Mammary microvascular endothelial cell (primary cell): Measurements from ENCODE around the gene FAM120AOS. TPM values are rescaled to one million over a fixed set of nuclear protein-coding genes. Genes with fewer than 3 reads are reported as not detected.

Source experiments
- total RNA-seq: library from RNA; depleted of rRNA; stranded (reverse); fragments of >200 nt; gene quantifications from 2 replicates; pipeline ENCODE4 v1.2.3, GENCODE V29; 2015

FAM120AOS gene
- 26.4 and 29.5 TPM in 2 replicates for total RNA-seq

DNA sequence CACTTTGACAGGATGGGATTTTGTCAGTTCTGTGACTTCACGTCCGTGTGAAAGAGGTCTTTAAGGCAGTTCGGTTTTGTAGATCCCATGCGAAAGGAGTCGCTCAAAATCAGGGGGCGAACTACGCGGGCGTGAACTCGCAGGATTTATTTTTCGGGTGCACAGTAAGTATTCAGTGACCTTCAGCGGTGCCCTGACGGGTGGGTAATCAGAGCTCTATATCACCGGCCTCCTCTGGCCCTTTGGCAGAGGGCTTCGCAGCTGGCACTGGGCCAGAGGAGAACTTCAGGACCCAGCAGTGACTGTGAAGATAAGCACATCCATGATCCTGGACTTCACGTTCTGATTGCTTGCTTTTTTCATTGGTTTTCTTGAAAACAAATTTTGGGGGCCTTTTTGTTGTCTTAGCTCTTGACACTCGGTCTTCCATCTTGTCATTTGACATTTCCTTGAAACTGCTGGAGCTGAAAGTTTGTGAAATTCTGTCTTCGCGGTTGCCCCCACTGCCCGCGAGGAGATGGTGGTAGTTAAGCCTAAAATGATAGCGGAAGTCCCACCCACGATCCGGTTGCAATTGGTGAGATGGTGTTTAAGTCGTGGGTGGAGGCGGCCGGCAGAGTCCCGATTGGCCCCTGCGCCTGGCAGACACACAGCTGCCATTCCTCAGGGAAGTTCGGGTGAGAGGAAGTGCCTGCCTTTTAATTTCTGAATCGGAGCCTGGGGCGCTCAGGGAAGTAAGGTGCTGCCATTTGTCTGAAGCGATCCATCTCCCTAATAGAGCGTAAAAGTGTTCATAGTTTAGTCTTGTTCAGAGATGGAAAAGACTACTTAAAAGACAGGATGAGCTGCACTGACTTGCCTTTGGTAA lies at the start of gene FAM120AOS:
Gene FAM120AOS, minus strand, starts transcription at position 535 of the 868 bp plus-strand sequence. CDS start 872 bp downstream, outside the sequence.

DNA sequence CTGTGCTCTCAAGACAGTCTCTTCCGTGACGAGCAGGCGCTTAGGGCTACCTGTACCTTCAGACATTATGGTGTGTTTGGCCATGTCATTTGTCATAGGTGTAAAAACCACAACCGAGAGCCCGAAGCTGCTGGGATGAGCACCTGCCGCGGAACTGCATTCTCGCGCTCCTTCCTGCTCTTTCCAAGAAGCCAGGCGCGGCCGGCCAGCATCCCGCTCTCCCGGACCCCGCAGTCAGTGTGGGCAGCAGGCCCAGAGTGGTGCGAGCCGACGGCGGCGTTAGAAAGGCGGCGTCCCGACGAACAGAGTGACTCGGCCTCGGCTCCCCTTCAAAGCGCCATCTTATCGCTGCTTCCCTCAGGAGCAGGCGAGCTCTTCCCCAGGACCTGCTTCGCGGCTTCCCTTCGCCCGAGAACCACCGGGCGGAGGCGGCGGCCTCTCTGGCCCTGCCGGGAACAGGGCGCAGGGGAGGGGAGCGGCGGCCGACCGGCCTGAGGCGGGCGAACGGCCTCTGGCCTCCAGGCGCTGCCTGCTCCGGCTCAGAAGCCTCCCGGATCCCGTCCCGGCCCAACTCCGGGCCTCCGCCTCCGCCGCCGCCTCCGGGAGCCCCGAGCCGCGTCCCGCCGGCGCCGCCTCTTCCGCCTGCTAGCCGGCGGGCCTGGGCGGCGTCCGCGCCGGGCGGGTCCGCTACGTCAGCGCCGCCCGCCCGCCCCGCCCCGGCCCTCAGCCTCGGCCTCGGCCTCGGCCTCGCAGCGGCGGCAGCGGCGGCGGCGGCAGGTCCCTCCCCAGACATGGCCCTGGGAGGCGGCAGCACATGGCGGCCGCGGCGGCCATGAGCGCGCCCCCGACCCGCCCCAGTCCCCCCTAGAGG lies 2.2 kb downstream of the FAM120AOS start, which contains the start of gene FAM120A:
Gene FAM120A, plus strand, starts transcription at position 741 of the 871 bp plus-strand sequence. CDS start 231 bp downstream, outside the sequence.

Other genes starting within 250 kb of the FAM120AOS start
- 96.5 and 97.9 TPM in 2 replicates for gene FAM120A, start 1.9 kb downstream of the FAM120AOS start, total RNA-seq
- 9.9 and 13.2 TPM in 2 replicates for gene PHF2, start 123.0 kb upstream of the FAM120AOS start, total RNA-seq